NCI-H1092 treated with DMSO at 0.1 percent for 48 hours (cell line): Measurements from ENCODE around the gene CPNE7.

Source experiments
- DNase-seq: peaks from one replicate; lab custom pipeline; 2025; lab: John Stamatoyannopoulos, UW

The CPNE7 gene

GRCh38 chr16:89575247-89576152, at the start of gene CPNE7:
Gene CPNE7 (plus strand): TSS chr16:89575758. CDS start chr16:89575898, 140 bp downstream.
- no peak for DNase-seq

- no peak for DNase-seq
Measured at GRCh38 chr16:89529097-89529496, 46.5 kb upstream of the CPNE7 start.

DNA sequence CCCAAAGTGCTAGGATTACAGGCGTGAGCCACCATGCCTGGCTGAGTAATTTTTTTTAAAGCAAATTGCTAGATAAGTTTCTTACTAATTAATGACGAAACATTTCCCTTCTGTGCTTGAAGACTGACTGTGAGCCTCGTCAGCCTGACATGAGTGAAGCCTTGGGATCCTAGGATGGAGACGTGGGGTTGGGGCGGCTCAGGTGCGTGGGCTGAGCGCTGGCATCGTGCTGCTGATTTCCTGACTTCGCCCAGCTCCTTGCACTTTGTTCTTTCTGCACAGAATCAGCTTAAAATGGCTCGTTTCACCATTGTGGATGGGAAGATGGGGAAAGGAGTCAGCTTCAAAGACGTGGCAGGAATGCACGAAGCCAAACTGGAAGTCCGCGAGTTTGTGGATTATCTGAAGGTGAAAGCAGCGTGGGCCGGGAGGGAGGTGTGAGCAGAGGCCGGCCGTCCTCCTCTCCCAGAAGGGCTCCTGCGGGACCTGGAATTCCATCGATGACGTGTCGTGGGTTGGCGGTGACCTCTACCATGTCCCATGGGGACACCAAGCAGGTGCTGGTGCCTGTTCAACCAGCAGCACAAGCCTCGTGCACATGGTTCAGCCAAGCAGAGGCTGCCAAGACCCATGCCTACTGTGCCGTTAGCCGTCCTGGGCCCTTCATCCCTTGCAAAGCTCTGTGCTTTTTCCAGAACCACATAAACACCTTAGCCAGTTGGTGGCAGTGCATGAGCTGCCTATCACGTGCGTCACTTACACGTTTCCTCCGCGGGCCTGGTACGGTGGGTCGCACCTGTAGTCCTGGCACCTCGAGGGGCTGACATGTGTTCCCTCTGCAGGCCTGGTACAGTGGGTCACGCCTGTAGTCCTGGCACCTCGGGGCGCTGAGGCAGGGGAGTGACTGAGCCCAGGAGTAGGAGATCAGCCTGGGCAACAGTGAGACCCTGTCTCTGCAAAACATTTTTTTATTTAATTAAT, 44.9 kb upstream of the CPNE7 start:
- no peak for DNase-seq

- DNase-seq: no peak
Measured at GRCh38 chr16:89531821-89532526, 43.6 kb upstream of the CPNE7 start.

- DNase-seq: no peak
Measured at GRCh38 chr16:89534252-89534756, 41.3 kb upstream of the CPNE7 start.

GRCh38 chr16:89536371-89536770, 39.2 kb upstream of the CPNE7 start:
- DNase-seq: no peak

GRCh38 chr16:89536886-89537548, 38.5 kb upstream of the CPNE7 start:
- DNase-seq: no peak

DNA sequence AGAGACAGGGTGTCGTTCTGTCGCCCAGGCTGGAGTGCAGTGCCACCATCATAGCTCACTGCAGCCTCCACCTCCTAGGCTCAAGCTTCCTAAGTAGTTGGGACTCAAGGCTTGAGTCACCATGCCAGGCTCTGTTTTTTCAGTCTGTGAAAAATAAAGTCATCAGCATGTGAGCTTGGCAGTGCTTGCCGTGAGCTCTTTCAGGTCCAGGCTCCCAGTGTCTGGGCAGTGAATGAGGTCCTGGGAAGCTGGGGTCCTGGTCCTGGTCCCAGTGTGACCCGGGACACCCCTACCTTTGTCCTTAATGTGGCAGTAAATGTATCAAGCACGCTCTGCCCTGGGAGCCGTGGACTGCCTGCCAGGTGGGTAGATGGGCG, 38.0 kb upstream of the CPNE7 start:
- DNase-seq: no peak

GRCh38 chr16:89538286-89538685, 37.3 kb upstream of the CPNE7 start:
- DNase-seq: no peak

- DNase-seq: no peak
Measured at GRCh38 chr16:89540557-89540956, 35.0 kb upstream of the CPNE7 start.

- DNase-seq: no peak
Measured at GRCh38 chr16:89541792-89542191, 33.8 kb upstream of the CPNE7 start.

DNA sequence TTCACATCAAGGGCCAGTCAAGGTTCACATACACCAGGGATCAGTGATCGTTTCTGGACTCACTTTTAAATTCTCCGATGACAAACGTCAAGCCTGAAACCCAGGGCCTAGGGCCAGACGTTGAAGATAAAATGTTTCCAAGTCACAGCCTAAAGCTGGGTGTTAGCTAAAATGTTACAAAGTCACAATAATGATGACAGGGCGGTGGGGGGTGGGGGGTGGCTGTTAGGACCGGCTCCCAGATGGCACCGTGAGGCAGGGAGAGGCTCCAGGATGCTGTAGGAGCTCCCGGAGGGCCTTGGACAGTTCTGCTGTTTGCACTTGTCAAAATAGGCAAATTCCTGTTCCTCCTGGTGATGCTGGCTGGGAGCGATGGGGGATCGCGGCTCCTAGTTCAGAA, 31.4 kb upstream of the CPNE7 start:
- DNase-seq: no peak

DNA sequence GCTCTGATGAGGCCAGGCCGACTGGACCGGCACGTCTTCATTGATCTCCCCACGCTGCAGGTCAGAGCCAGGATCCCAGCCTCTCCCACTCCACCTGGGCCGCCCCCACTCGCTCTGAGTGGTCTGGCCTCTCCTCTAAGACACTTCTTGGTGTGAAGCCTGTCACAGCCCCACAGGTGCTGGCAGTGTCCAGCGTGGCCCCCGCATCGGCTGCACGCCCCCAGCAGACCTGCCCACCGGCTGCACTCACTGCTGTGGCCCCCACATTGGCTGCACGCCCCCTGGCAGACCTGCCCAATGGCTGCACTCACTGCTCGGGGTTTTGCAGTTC, 30.9 kb upstream of the CPNE7 start:
- DNase-seq: no peak

GRCh38 chr16:89545044-89545830, 30.3 kb upstream of the CPNE7 start:
- no peak for DNase-seq

- DNase-seq: no peak
Measured at GRCh38 chr16:89545831-89546574, 29.6 kb upstream of the CPNE7 start.

- no peak for DNase-seq
Measured at GRCh38 chr16:89546781-89547180, 28.8 kb upstream of the CPNE7 start.

- no peak for DNase-seq
Measured at GRCh38 chr16:89547291-89547690, 28.3 kb upstream of the CPNE7 start.

- no peak for DNase-seq
Measured at GRCh38 chr16:89547860-89548259, 27.7 kb upstream of the CPNE7 start.

DNA sequence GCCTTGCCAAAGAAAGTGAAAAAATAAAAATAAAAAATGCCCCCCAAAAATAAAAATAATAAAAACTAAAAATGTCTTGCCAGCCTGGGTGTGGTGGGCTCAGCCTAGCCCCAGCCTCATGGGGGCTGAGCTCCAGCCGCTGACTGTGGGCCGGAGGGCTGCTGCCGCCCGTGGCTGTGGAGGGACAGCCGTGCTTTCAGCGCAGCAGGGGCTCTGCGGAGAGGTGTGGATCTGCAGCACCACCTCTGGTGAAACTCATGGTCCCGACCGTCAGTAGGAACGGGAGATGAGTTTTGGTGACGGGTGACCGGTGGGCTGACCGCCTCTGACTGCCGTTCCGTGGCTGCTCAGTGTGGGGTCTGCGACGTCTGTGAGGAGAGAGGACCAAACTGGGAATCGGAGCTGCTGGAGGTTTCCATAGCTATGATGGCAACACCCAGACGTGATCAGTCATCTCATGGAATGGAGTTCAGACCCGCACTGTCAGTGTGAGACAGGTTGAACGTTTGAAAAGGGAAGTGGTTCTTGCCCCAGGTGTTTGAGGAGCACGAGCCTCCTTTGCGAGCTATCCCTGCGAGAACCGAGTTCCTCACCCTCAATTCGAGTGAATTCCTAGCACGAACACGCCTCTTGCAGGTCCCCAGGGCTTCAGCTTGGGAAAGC, 27.1 kb upstream of the CPNE7 start:
- DNase-seq: no peak
